GM18511 (cell line): Measurements from ENCODE around the gene LETM1.
A peak's percentile ranks its signal among the peaks of the same experiment; 100 is the strongest.
"Not testable (repeated sequence)": the region's sequence is repeated elsewhere in the genome, so short reads cannot be mapped to it uniquely, and the experiment has no call there.

Source experiments
- ATAC-seq: cut with Tn5 transposase; IDR thresholded peaks from one replicate; pipeline ENCODE4 v1.9.1; 2021; ENCODE audit warnings: mild to moderate bottlenecking, moderate library complexity; ENCODE audit not compliant: unreplicated experiment

The LETM1 gene

DNA sequence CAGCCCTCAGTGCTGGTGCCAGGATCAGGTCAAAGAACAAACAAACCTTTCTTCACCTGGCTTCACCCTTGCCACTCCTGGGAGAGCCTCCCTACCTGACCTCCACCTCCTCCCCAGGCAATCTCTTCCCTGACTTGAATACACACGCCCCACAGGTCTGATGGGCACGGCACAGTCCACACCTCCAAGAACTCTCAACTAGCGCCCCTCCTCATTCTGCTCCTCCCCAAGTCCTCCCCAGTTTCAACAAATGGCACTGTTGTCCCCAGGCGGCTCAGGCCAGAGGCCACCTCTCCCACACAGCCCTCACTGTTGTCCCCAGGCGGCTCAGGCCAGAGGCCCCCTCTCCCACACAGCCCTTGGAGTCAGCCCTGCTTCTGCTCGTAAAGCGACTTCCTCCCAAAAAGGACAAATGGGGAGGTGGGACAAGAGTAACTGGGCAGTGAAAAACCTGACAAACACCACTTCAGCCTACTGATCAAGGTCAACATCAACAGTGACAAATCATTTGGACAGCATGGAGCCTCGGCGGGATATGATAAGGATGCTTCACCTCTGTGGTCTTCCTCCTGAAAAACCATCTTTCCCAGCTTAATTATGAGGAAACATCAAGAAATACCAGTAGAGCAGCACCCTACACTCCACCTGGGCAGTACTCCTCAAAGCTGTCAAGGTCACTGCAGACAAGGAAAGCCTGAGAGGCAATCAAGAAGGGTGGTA is 2.9 kb downstream of the LETM1 start:
- ATAC-seq: no peak

DNA sequence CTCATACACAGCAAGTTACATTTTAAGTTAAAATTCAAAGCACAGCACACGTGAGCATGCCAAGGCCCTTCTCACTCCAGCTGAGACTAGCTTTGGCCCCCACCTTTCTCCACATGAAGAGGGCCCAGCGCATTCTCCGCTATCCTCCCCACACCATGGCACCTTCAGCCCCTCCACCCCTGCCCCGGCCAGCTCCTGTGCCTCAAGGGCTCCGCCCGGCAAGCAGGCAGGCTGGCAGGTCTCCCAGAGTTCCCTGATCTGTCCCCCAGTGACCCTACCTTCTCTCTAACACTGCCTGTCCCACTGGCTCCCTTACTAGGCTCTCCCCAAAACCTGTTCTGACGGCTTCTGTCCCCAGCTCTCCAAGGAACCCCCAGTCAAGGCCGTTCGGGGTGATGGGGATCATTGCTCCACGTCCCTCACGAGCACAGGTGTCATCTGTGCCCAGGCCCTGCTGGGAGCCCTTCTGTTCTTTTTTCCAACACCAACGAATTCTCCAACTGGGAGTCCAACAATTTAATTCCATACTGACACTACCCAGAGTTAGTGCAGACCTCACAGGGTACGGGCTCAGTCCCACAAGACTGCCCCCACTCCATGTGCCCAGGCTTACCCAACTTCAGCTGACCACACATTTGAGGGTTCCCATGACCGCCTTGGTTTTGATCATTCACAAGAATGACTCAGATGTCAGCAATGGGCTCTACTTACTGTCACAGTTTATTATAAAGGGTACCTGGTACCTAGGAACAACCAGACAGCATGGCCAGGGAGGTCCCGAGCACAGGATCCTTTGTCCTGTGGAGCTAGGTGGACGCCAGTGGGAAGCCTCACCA is 4.2 kb downstream of the LETM1 start:
- no peak for ATAC-seq

GRCh38 chr4:1851160-1851559 is 4.8 kb downstream of the LETM1 start:
- ATAC-seq: no peak

DNA sequence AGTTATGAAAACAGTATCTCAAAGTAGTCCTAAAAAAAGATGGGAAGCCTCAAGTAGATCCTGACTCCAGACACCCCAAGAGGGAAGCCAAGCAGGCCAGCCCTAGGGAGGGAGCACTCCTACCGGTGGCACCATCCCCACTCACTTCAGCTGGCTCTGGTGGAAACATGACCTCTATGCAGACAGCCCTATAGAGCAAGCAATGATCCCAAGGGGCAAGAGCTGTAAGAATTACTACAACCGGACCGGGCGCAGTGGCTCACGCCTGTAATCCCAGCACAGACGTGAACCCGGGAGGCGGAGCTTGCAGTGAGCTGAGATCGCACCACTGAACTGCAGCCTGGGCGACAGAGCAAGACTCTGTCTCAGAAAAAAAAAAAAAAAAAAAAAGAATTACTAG is 5.7 kb downstream of the LETM1 start:
- ATAC-seq: no peak

DNA sequence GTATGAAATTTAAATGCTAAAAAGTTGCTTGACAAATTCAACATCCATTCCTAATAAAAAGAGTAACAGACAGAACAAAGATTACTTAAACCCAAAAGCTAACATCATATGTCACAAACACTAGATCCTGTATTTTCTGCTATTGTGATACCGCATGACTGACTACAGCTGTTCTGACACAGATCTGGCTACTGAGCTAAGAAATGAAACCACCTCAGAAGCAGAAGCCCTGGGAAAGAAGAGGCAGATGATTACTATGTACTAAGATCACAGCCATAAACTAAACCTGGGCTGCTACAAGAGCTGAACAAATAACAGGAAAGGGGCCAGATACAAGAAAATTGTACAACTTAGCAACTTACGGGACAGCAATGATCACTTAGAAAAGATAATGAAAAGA is 9.4 kb downstream of the LETM1 start:
- ATAC-seq: no peak

DNA sequence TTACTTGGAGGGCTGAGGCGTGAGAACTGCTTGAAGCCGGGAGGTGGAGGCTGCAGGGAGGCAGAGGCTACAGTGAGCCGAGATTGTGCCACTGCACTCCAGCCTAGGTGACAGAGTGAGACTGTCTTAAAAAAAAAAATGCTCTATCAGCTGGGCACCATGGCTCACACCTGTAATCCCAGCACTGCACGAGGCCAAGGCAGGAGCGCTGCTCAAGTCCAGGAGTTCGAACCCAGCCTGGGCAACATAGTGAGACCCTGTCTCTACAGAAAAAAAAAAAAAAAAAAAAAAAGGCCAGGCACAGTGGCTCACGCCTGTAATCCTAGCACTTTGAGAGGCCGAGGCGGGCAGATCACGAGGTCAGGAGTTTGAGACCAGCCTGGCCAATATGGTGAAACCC is 11.3 kb downstream of the LETM1 start:
- not testable (repeated sequence) for ATAC-seq

GRCh38 chr4:1843852-1844251 is 12.1 kb downstream of the LETM1 start:
- no peak for ATAC-seq

GRCh38 chr4:1842993-1843448 is 12.9 kb downstream of the LETM1 start:
- no peak for ATAC-seq

GRCh38 chr4:1842339-1842895 is 13.5 kb downstream of the LETM1 start:
- ATAC-seq: no peak

- no peak for ATAC-seq
Observed at GRCh38 chr4:1841887-1842210, 14.1 kb downstream of the LETM1 start.

DNA sequence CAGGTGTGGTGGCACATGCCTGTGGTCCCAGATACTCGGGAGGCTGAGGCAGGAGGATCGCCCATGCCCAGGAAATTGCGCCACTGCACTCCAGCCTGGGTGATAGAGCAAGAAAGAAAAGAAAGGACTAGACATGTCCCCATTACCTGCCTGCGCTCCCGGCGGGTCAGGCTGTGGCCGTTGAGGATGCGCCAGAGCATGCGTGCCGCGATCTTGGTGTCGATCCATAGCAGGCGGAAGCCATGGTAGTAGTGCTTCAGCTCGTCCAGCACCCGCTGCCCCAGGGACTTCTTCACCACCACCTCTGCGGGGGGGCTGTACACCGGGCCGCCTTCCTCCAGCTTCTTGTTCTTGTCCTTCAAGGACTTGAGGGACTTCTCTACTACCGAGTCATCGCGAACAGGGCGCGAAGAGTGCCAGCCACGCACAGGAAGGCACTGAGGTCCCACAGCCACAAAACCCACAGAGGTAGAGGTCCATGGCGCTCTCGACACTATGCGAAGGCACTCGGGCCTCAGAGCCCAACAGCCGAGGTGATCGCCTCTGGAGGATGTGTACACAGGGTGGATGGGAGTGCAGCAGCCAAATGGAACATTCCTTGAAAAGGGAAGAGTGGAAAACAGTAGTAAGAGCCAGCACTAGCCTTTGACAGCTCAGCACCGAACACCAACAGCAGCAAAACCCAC is 14.6 kb downstream of the LETM1 start:
- no peak for ATAC-seq

GRCh38 chr4:1839282-1839681 is 16.7 kb downstream of the LETM1 start:
- no peak for ATAC-seq

DNA sequence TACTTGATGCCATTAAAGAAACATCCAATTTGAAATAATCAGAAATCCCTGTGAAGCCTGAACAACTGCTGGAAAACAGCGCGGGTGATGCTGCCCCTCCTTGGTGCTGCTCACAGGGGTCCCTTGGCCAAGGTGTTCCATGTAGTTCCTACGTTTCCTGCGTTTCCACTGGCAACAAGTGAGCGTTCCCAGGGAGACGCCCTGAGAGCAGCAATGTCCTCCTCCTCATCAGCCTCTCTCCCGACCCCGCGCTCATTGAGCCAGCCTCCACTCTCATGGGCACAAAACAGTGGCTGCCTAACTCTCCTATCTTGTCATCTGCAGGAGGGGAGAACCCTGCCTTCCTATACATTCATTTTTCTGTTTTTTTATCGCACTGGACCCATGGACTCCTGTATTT is 18.9 kb downstream of the LETM1 start:
- no peak for ATAC-seq

DNA sequence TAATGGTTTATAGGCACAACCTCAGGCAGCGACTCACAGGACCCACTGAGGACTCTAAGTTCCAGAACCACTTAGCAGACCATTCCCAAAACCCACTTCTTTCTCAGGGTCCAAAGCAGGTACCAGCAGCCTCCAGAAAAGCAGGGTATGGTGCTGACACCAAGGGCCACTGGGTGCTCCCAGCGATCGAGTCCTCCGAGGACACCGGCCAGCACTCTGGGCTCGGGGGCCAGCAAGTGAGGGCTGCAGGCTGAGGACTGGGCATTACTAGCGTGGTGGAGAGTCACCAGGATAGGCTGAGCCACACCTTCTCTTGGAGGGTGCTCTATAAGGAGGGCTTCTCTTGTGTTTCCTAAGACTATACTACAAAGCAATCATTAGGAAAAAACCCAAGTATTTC is 19.3 kb downstream of the LETM1 start:
- ATAC-seq: no peak

DNA sequence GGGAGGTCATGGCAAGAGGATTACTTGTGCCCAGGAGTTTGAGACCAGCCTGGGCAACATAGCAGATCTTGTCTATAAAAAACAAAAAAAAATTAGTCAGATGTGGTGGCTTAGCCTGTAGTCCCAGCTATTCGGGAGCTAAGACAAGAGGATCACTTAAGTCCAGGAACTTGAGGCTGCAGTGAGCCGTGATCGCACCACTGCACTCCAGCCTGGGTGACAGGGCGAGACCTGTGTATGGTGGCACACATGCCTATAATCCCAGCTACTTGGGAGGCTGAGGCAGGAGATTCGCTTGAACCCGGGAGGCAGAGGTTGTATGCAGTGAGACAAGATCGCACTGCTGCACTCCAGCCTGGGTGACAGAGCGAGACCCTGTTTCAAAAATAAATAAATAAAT is 20.1 kb downstream of the LETM1 start:
- not testable (repeated sequence) for ATAC-seq

GRCh38 chr4:1834047-1834775 is 21.7 kb downstream of the LETM1 start:
- ATAC-seq: peak; percentile 89

DNA sequence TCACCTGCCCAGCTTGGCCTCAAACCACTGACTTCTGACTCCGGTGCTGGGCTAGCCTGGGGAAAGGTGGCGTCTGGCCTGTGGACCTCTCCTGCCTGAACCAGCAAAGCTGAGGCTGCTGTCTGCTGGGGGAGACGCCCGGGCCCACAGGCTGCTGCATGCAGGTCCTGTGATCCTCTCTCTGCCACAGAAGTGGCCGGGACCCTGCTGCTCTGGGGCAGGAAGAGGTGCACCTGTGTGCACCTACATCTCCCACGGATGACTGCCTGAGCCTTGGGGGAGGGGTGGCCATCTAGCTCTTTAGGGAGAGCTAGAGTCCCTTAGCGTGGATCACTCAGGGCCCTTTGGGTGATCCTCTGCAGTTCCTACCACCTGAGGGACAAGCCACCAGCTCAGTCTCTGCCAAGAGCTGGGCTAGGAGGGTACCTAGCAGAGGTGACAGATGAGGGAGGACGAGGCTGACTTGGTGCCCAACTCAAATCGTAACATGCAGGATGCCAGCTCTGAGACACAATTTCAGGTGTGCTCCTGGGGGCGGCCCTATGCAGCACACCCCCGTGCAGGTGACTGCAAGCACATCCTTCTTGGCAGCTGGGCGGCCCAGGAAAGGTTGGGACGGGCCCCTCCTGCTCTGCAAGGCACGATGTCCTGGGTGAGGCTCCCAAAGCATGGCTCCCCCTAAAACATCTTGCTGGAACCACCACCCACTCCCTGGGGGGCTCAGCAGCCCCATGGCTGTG is 22.5 kb downstream of the LETM1 start:
- ATAC-seq: peak; percentile 15

GRCh38 chr4:1832690-1833089 is 23.3 kb downstream of the LETM1 start:
- no peak for ATAC-seq

GRCh38 chr4:1831331-1831730 is 24.6 kb downstream of the LETM1 start:
- ATAC-seq: no peak

- no peak for ATAC-seq
Observed at GRCh38 chr4:1830642-1831228, 25.2 kb downstream of the LETM1 start.
